H1 (cell line): Measurements from ENCODE around the gene DSTN. TPM values are rescaled to one million over a fixed set of nuclear protein-coding genes. Genes with fewer than 3 reads are reported as not detected.

Experiments used
- CTCF ChIA-PET: fragments of 300-600 bp; sonication (Branson Sonifier 250); formaldehyde crosslinking; loops from one replicate; lab custom pipeline; 2021; ENCODE audit not compliant: partially characterized antibody; lab: Charles Lee
- POLR2A ChIA-PET: fragments of 300-600 bp; sonication (Branson Sonifier 250); formaldehyde crosslinking; loops from one replicate; lab custom pipeline; 2021; ENCODE audit warnings: inconsistent platforms; ENCODE audit not compliant: partially characterized antibody; lab: Charles Lee
- DNase-seq, 2 experiments: peaks; one replicate each; pipeline versions ENCODE4 v3.0.0 to v3.0.0-alpha.2; 2010 to 2022; ENCODE audit warnings: low spot score in 2 of 2, low read depth in 1 of 2, mixed read lengths in 1 of 2
- FAIRE-seq: peaks from 2 replicates; lab custom pipeline; 2011; peaks lifted over from hg19 to GRCh38; lab: Jason Lieb, UNC
- H2AFZ ChIP-seq: 2 replicates; pipeline ENCODE4 v1.8.1; 2012; ENCODE audit warnings: low read length, inconsistent platforms
- H2AK5ac ChIP-seq: 2 replicates; pipeline ENCODE4 v1.6.1; 2013; ENCODE audit warnings: low read depth, low read length
- H2BK120ac ChIP-seq: replicated peaks from 2 replicates; pipeline ENCODE3; 2013; ENCODE audit warnings: low read depth, low read length, inconsistent platforms
- H2BK12ac ChIP-seq: 2 replicates; pipeline ENCODE4 v1.6.1; 2013; ENCODE audit warnings: low read depth, low read length
- H2BK15ac ChIP-seq: 2 replicates; pipeline ENCODE4 v1.6.1; 2013; ENCODE audit warnings: low read length
- H2BK20ac ChIP-seq: 2 replicates; pipeline ENCODE4 v1.6.1; 2013; ENCODE audit warnings: low read length
- H2BK5ac ChIP-seq: 2 replicates; pipeline ENCODE4 v1.6.1; 2013; ENCODE audit warnings: low read depth, low read length
- H3K14ac ChIP-seq: 2 replicates; pipeline ENCODE4 v1.6.1; 2013; ENCODE audit warnings: inconsistent platforms; ENCODE audit not compliant: insufficient read length
- H3K18ac ChIP-seq: 2 replicates; pipeline ENCODE4 v1.6.1; 2013; ENCODE audit warnings: low read length; ENCODE audit errors: extremely low read depth
- H3K23ac ChIP-seq: 2 replicates; pipeline ENCODE4 v1.6.1; 2013; ENCODE audit warnings: inconsistent platforms; ENCODE audit not compliant: insufficient read length
- H3K23me2 ChIP-seq: 2 replicates; pipeline ENCODE4 v1.6.1; 2013; ENCODE audit warnings: low read depth, low read length
- H3K27ac ChIP-seq: 2 replicates; pipeline ENCODE4 v1.6.1; 2011; ENCODE audit warnings: low read depth, low read length, inconsistent platforms
- H3K27me3 ChIP-seq, 4 experiments: replicated peaks in 1 of 4; 1 replicate in 1 of 4; 2 replicates in 3 of 4; pipeline versions ENCODE4 v1.6.1 to v1.8.1; 2011 to 2013; ENCODE audit warnings: low read length in 3 of 4, mild to moderate bottlenecking in 3 of 4, inconsistent platforms in 2 of 4, mixed read lengths in 2 of 4, moderate library complexity in 1 of 4; ENCODE audit not compliant: control insufficient read depth in 3 of 4, insufficient read depth in 3 of 4; ENCODE audit errors: extremely low read depth in 1 of 4
- H3K36me3 ChIP-seq, 4 experiments: 2 replicates each; pipeline versions ENCODE4 v1.6.1 to v1.8.1; 2011 to 2013; ENCODE audit warnings: mild to moderate bottlenecking in 4 of 4, low read length in 3 of 4, moderate library complexity in 2 of 4, control low read depth in 1 of 4, inconsistent platforms in 1 of 4; ENCODE audit not compliant: insufficient read depth in 4 of 4, control insufficient read depth in 2 of 4
- H3K4ac ChIP-seq: replicated peaks from 2 replicates; pipeline ENCODE3; 2013; ENCODE audit warnings: low read length, low read depth, mixed read lengths, inconsistent platforms; ENCODE audit not compliant: insufficient read length
- H3K4me1 ChIP-seq, 4 experiments: replicated peaks in 1 of 4; 1 replicate in 1 of 4; 2 replicates in 3 of 4; pipeline versions ENCODE4 v1.6.1 to v1.8.1; 2011 to 2013; ENCODE audit warnings: low read length in 3 of 4, inconsistent platforms in 2 of 4, mixed read lengths in 1 of 4; ENCODE audit not compliant: insufficient read depth in 4 of 4, control insufficient read depth in 3 of 4
- H3K4me2 ChIP-seq, 2 experiments: 2 replicates each; pipeline versions ENCODE4 v1.6.1 to v1.8.1; 2011 to 2013; ENCODE audit warnings: low read depth in 2 of 2, low read length in 2 of 2, control low read depth in 1 of 2, inconsistent platforms in 1 of 2, mild to moderate bottlenecking in 1 of 2; ENCODE audit not compliant: insufficient read depth in 1 of 2
- H3K4me3 ChIP-seq, 4 experiments: fragments of 200-600, 300-600 bp in 1 of 4; sonication (generic), shearing (Covaris generic), sonication (Bioruptor Twin) in 1 of 4; 2 replicates each; pipeline versions ENCODE4 v1.5.1 to v1.8.1; 2011 to 2016; ENCODE audit warnings: low read length in 4 of 4, low read depth in 3 of 4, control low read depth in 2 of 4, inconsistent platforms in 2 of 4, mild to moderate bottlenecking in 2 of 4, mixed read lengths in 1 of 4, moderate library complexity in 1 of 4; ENCODE audit not compliant: insufficient read depth in 2 of 4; ENCODE audit errors: extremely low read depth in 1 of 4
- H3K56ac ChIP-seq: replicated peaks from 2 replicates; pipeline ENCODE3; 2013; ENCODE audit warnings: low read depth, mild to moderate bottlenecking, mixed read lengths, low read length, inconsistent platforms; ENCODE audit not compliant: insufficient read length
- H3K79me1 ChIP-seq: 2 replicates; pipeline ENCODE4 v1.6.1; 2013; ENCODE audit warnings: low read depth, low read length, control low read depth
- H3K79me2 ChIP-seq, 2 experiments: 2 replicates each; pipeline versions ENCODE4 v1.6.1 to v1.8.1; 2012 to 2013; ENCODE audit warnings: low read length in 2 of 2, mild to moderate bottlenecking in 2 of 2, inconsistent platforms in 1 of 2; ENCODE audit not compliant: insufficient read depth in 2 of 2, control insufficient read depth in 1 of 2
- H3K9ac ChIP-seq, 4 experiments: replicated peaks in 1 of 4; 1 replicate in 1 of 4; 2 replicates in 3 of 4; pipeline versions ENCODE4 v1.6.1 to v1.8.1; 2011 to 2013; ENCODE audit warnings: low read depth in 3 of 4, low read length in 3 of 4, control low read depth in 2 of 4, mild to moderate bottlenecking in 2 of 4, moderate library complexity in 2 of 4, inconsistent platforms in 1 of 4; ENCODE audit errors: extremely low read depth in 1 of 4
- H3K9me3 ChIP-seq, 2 experiments: 2 replicates each; pipeline versions ENCODE4 v1.6.1 to v1.8.1; 2012 to 2013; ENCODE audit warnings: mild to moderate bottlenecking in 2 of 2, moderate library complexity in 2 of 2, control low read depth in 1 of 2, inconsistent platforms in 1 of 2, low read depth in 1 of 2, low read length in 1 of 2, mixed read lengths in 1 of 2; ENCODE audit not compliant: insufficient read depth in 2 of 2
- H4K20me1 ChIP-seq, 2 experiments: replicated peaks in 1 of 2; 2 replicates each; pipeline versions ENCODE3 to v1.8.1; 2011 to 2013; ENCODE audit warnings: inconsistent platforms in 2 of 2, low read length in 2 of 2, mild to moderate bottlenecking in 1 of 2; ENCODE audit not compliant: insufficient read depth in 2 of 2, control insufficient read depth in 1 of 2
- H4K5ac ChIP-seq: 2 replicates; pipeline ENCODE4 v1.6.1; 2013; ENCODE audit warnings: low read length, low read depth, mixed read lengths, inconsistent platforms; ENCODE audit not compliant: insufficient read length
- H4K8ac ChIP-seq: 2 replicates; pipeline ENCODE4 v1.8.0; 2013; ENCODE audit warnings: mild to moderate bottlenecking, moderate library complexity, low read length, inconsistent platforms; ENCODE audit not compliant: insufficient read depth; ENCODE audit errors: extremely low read depth
- H4K91ac ChIP-seq: replicated peaks from 2 replicates; pipeline ENCODE3; 2013; ENCODE audit warnings: low read length, mixed read lengths, inconsistent platforms; ENCODE audit not compliant: insufficient read length
- CBX8 ChIP-seq: fragments of 300-800, 300-1000 bp; sonication (generic); IDR thresholded peaks from 2 replicates; pipeline ENCODE4 v1.7.1; 2016; ENCODE audit warnings: low read depth, low read length, borderline replicate concordance
- EGR1 ChIP-seq: IDR thresholded peaks from 2 replicates; pipeline ENCODE4 v1.6.1; 2011; ENCODE audit warnings: low read depth, low read length, borderline replicate concordance
- WGBS, 2 experiments: shearing (Covaris generic) in 1 of 2; methylation state at CpG; one replicate each; pipeline versions ENCODE4 v1.1.6 to v1.1.7; 2013 to 2015; ENCODE audit warnings: low lambda C conversion rate in 2 of 2, mixed read lengths in 2 of 2, inconsistent platforms in 1 of 2, low coverage in 1 of 2, missing lambda C conversion rate in 1 of 2; ENCODE audit not compliant: insufficient replicate concordance in 2 of 2, insufficient coverage in 1 of 2, insufficient read length in 1 of 2; ENCODE audit errors: extremely low coverage in 1 of 2, missing lambda C conversion rate in 1 of 2; 5-methylcytosine and 5-hydroxymethylcytosine counted together
- polyA plus RNA-seq, 7 experiments: library from polyadenylated mRNA; depleted of rRNA in 3 of 7; stranded (reverse) in 5 of 7; unstranded in 2 of 7; fragments of >200 nt in 5 of 7; fragments of 200-250 nt in 2 of 7; gene quantifications; 1 replicate in 5 of 7; 2 replicates in 1 of 7; 4 replicates in 1 of 7; pipeline versions ENCODE4 v1.2.1 to v1.2.3, GENCODE V29; 2011 to 2013; ENCODE audit warnings: missing spikeins in 2 of 7, mixed read lengths in 2 of 7
- total RNA-seq: library from RNA; stranded (reverse); fragmentation: NEBNext Ultra II Directional; extraction: Animal tissue kit (Norgen Biotek cat#: 25700); gene quantifications from 2 replicates; pipeline ENCODE4 v1.2.1, GENCODE V29; 2021

Gene DSTN
- total and polyA plus RNA-seq, 2 of the 8 experiments (the other 6 are each of a cell fraction or from before 2014, with no cell fraction given), result 43.3 to 208 TPM

GRCh38 chr20:17524560-17524959 lies 45.3 kb upstream of the DSTN start:
- CTCF ChIA-PET, result interaction anchor here (0.5 to 2.0 kb wide), 6 partner anchors 8 to 330 kb away, joined by 3 to 10 read pairs (median 6); no protein-coding TSS in a partner anchor
- H2BK15ac ChIP-seq, result no peak overlapping the region

More at GRCh38 chr20:17524560-17524959, 45.3 kb upstream of the DSTN start:
- no peak overlapping the region for H3K23ac ChIP-seq
- H3K14ac ChIP-seq, result no peak overlapping the region
- H2AK5ac ChIP-seq, result no peak overlapping the region
- POLR2A ChIA-PET, result interaction anchor here (1.0 to 1.3 kb wide), 2 partner anchors 10 to 19 kb away, joined by 3 read pairs; no protein-coding TSS in a partner anchor
- DNase-seq (no peak), FAIRE-seq (no peak)
- no peaks in the 10 kb centered on the region for H4K20me1 ChIP-seq
- H2BK5ac ChIP-seq, result no peak overlapping the region
- no peak overlapping the region for H3K56ac ChIP-seq
- H3K4ac ChIP-seq, result no peak overlapping the region
- H4K5ac ChIP-seq, result no peak overlapping the region
- no peak overlapping the region for H2BK12ac ChIP-seq
- H2AFZ ChIP-seq, result no peak overlapping the region
- no peak overlapping the region for H3K18ac ChIP-seq
- no peak overlapping the region for H3K9ac ChIP-seq
- H3K36me3 ChIP-seq, result no peaks in the 10 kb centered on the region
- H3K23me2 ChIP-seq, result no peaks in the 10 kb centered on the region
- 89% methylated on average over 8 of the region's 8 CpGs; no CpG with 5 or more reads in 1 of the 2 experiments for WGBS, 2 experiments
- no peak overlapping the region for H3K27ac ChIP-seq
- TF ChIP-seq EGR1 (no peak), CBX8 (no peak)
- H3K27me3 ChIP-seq, result peaks cover 0 to 1% (median under 1%) of the 10 kb centered on the region in 4 experiments; a peak in 2 of 7 replicates
- no peak overlapping the region for H4K91ac ChIP-seq
- H3K4me3 ChIP-seq, result no peak overlapping the region
- no peak overlapping the region for H4K8ac ChIP-seq
- H3K4me1 ChIP-seq, result no peaks in the 10 kb centered on the region
- no peak overlapping the region for H3K4me2 ChIP-seq
- no peak overlapping the region for H2BK20ac ChIP-seq
- no peaks in the 10 kb centered on the region for H3K9me3 ChIP-seq
- H2BK120ac ChIP-seq, result no peak overlapping the region
- no peaks in the 10 kb centered on the region for H3K79me2 ChIP-seq
- no peaks in the 10 kb centered on the region for H3K79me1 ChIP-seq
